Panc1 (cell line): ENCODE results near the gene HPCAL1. TPM values are rescaled to one million over a fixed set of nuclear protein-coding genes. Genes with fewer than 3 reads are reported as not detected.

Experiments used
- ATAC-seq: fragments of 200-7000 bp; cut with Tn5 transposase; 2 replicates; pipeline ENCODE4 v1.9.1; 2020; ENCODE audit warnings: mild to moderate bottlenecking, moderate library complexity
- BruUV-seq: library from RNA; stranded (reverse); fragments of 400-500 nt; replicated peaks from 2 replicates; lab custom pipeline; 2021; lab: Mats Ljungman, UMichigan
- CTCF ChIA-PET: fragments of 300-600 bp; sonication (Branson Sonifier 250); formaldehyde crosslinking; loops from one replicate; lab custom pipeline; 2022; ENCODE audit warnings: antibody characterized with exemption; lab: Charles Lee
- POLR2A ChIA-PET: fragments of 300-600 bp; sonication (Branson Sonifier 250); formaldehyde crosslinking; loops from one replicate; lab custom pipeline; 2022; ENCODE audit warnings: antibody characterized with exemption; lab: Charles Lee
- DNase-seq: peaks from one replicate; pipeline ENCODE4 v3.0.0-alpha.2; 2010; ENCODE audit warnings: low read depth, low spot score
- H3K27ac ChIP-seq: 2 replicates; pipeline ENCODE4 v1.5.1; 2011; ENCODE audit warnings: mild to moderate bottlenecking, low read length, inconsistent platforms
- H3K27me3 ChIP-seq: fragments of 200-500 bp; sonication (Bioruptor generic); 2 replicates; pipeline ENCODE4 v1.6.0; 2014; ENCODE audit warnings: low read length, inconsistent platforms; ENCODE audit not compliant: control insufficient read depth, insufficient read depth
- H3K36me3 ChIP-seq: fragments of 200-500 bp; sonication (Bioruptor generic); 2 replicates; pipeline ENCODE4 v1.5.1; 2014; ENCODE audit warnings: inconsistent platforms, mild to moderate bottlenecking, low read length, moderate library complexity; ENCODE audit not compliant: control insufficient read depth, insufficient read depth
- H3K4me1 ChIP-seq: 2 replicates; pipeline ENCODE4 v1.5.1; 2011; ENCODE audit warnings: inconsistent platforms, mild to moderate bottlenecking, low read length, moderate library complexity; ENCODE audit not compliant: control insufficient read depth, insufficient read depth
- H3K4me3 ChIP-seq, 2 experiments: 2 replicates each; pipeline ENCODE4 v1.5.1; 2011 to 2012; ENCODE audit warnings: low read depth in 2 of 2, low read length in 2 of 2, mild to moderate bottlenecking in 2 of 2, inconsistent platforms in 1 of 2, moderate library complexity in 1 of 2
- H3K9me3 ChIP-seq: fragments of 200-500 bp; sonication (Bioruptor generic); 2 replicates; pipeline ENCODE4 v1.5.1; 2014; ENCODE audit warnings: low read depth, mild to moderate bottlenecking, inconsistent platforms, low read length, moderate library complexity; ENCODE audit not compliant: control insufficient read depth, insufficient read depth
- POLR2AphosphoS5 ChIP-seq: IDR thresholded peaks from 2 replicates; pipeline ENCODE4 v1.6.1; 2012; ENCODE audit warnings: mild to moderate bottlenecking, low read depth, low read length, moderate library complexity
- SIN3A ChIP-seq: IDR thresholded peaks from 2 replicates; pipeline ENCODE4 v1.6.1; 2012; ENCODE audit warnings: low read depth, mild to moderate bottlenecking, low read length, moderate library complexity, borderline replicate concordance; ENCODE audit not compliant: insufficient read depth
- TCF7L2 ChIP-seq: IDR thresholded peaks from 2 replicates; pipeline ENCODE4 v1.6.1; 2011; ENCODE audit warnings: mild to moderate bottlenecking, low read depth, low read length, inconsistent platforms
- in situ Hi-C: cut with HindIII; loops from 2 replicates; pipeline ENCODE4 v1.10.0; 2016; ENCODE audit warnings: low sequenced_read_pairs, low pct_unique_long_range_greater_than_20kb
- intact Hi-C: fragments of 100-400 bp; cut with micrococcal nuclease; formaldehyde crosslinking; loops from one replicate; pipeline ENCODE4 v1.10.0; 2022; ENCODE audit not compliant: unreplicated experiment
- total RNA-seq: library from RNA; stranded (reverse); gene quantifications from one replicate; pipeline ENCODE4 v1.2.1, GENCODE V29; 2021; ENCODE audit not compliant: unreplicated experiment
- TF ChIP-seq, protein P1 (sequence below): fragments of 450-650 bp; IDR thresholded peaks from 2 replicates; pipeline ENCODE4 v1.5.1; 2017; ENCODE audit warnings: mild to moderate bottlenecking
- TF ChIP-seq, protein P2 (sequence below), 2 experiments: IDR thresholded peaks; 2 replicates each; pipeline ENCODE4 v1.6.1; 2011 to 2012; ENCODE audit warnings: low read depth in 2 of 2, control low read depth in 1 of 2, low read length in 1 of 2, mild to moderate bottlenecking in 1 of 2, moderate library complexity in 1 of 2; ENCODE audit not compliant: insufficient read depth in 1 of 2

Gene HPCAL1
- total RNA-seq, 1 experiment from 2014 or later = 234 TPM

DNA sequence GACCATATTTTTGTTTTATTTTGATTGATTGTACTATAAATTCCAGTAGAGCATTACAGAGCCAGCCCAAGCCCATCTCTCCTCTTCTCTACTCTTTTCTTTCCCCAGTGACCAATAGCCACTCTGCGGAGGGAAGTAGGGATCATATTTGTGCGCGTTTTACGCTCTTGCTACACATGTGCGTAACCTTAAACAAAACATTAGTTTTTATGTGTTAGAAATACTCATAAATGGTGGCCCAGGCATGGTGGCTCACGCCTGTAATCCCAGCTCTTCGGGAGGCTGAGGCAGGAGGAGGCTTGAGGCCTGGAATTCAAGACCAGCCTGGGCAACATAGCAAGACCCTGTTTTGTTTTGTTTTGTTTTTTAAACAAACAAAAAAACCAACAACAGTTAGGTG lies 31.3 kb downstream of the HPCAL1 start:
- CTCF ChIA-PET = no interaction called here

DNA sequence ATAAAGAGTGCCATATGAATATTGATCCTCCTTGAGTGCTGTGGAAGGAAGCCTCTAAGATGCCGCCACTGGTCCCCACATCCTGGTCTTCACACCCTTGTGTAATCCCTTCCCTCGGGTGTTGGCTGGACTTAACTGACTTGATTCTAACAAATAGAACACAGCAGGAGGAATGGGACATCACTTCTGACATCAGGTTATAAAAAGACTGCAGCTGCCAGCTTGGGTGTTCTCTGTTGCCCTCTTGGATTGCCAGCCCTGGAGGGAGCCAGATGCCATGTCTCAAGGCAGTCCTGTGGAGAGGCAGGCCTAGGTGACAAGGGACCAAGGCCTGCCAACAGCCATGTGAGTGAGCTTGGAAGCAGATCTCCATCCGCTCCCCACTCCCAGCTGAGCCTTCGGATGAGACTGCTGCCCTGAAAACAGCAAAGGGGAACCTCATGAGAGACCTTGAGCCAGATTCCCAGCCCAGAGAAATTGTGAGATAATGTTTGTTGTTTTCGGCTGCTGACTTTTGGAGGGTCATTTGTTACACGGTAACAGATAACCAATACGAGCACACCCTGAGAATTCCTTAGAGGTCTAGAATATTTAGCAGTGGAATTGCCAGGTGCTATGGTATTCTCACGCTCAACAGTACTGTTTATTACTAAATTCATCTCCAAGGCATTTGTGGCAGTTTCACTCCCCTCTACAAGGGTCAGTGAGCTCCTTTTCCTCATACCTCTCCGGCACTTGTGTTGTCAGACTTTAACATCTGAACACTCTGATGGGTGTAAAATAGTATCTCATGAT lies 32.5 kb downstream of the HPCAL1 start:
- ATAC-seq = no peak

More for the DNA sequence above, 31.3 kb downstream of the HPCAL1 start:
- TF ChIP-seq SIN3A = no peak
- TF ChIP-seq, protein P1, sequence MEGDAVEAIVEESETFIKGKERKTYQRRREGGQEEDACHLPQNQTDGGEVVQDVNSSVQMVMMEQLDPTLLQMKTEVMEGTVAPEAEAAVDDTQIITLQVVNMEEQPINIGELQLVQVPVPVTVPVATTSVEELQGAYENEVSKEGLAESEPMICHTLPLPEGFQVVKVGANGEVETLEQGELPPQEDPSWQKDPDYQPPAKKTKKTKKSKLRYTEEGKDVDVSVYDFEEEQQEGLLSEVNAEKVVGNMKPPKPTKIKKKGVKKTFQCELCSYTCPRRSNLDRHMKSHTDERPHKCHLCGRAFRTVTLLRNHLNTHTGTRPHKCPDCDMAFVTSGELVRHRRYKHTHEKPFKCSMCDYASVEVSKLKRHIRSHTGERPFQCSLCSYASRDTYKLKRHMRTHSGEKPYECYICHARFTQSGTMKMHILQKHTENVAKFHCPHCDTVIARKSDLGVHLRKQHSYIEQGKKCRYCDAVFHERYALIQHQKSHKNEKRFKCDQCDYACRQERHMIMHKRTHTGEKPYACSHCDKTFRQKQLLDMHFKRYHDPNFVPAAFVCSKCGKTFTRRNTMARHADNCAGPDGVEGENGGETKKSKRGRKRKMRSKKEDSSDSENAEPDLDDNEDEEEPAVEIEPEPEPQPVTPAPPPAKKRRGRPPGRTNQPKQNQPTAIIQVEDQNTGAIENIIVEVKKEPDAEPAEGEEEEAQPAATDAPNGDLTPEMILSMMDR = no peak
- TF ChIP-seq, protein P2, sequence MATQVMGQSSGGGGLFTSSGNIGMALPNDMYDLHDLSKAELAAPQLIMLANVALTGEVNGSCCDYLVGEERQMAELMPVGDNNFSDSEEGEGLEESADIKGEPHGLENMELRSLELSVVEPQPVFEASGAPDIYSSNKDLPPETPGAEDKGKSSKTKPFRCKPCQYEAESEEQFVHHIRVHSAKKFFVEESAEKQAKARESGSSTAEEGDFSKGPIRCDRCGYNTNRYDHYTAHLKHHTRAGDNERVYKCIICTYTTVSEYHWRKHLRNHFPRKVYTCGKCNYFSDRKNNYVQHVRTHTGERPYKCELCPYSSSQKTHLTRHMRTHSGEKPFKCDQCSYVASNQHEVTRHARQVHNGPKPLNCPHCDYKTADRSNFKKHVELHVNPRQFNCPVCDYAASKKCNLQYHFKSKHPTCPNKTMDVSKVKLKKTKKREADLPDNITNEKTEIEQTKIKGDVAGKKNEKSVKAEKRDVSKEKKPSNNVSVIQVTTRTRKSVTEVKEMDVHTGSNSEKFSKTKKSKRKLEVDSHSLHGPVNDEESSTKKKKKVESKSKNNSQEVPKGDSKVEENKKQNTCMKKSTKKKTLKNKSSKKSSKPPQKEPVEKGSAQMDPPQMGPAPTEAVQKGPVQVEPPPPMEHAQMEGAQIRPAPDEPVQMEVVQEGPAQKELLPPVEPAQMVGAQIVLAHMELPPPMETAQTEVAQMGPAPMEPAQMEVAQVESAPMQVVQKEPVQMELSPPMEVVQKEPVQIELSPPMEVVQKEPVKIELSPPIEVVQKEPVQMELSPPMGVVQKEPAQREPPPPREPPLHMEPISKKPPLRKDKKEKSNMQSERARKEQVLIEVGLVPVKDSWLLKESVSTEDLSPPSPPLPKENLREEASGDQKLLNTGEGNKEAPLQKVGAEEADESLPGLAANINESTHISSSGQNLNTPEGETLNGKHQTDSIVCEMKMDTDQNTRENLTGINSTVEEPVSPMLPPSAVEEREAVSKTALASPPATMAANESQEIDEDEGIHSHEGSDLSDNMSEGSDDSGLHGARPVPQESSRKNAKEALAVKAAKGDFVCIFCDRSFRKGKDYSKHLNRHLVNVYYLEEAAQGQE (IDR thresholded peaks at IDR 0.05; ENCODE audit: insufficient read depth in 1 of 2, low read depth in 2 of 2, low read length in 1 of 2) = no peak
- TF ChIP-seq POLR2AphosphoS5 = no peak
- TF ChIP-seq TCF7L2 = no peak
- H3K36me3 ChIP-seq = no peaks in the 10 kb centered on the region
- peaks cover 6% of the 10 kb centered on the region; the same call in 1 of the 2 replicates for H3K9me3 ChIP-seq
- no TSS peak for BruUV-seq
- H3K4me1 ChIP-seq = peaks cover 85% of the 10 kb centered on the region
- DNase-seq = no peak
- no peaks in the 10 kb centered on the region for H3K27me3 ChIP-seq
- no peak overlapping the region for H3K4me3 ChIP-seq
- no peak for ATAC-seq
- intact Hi-C loops (no loop called here), in situ Hi-C loops (no loop called here)
- H3K27ac ChIP-seq = peak overlapping the region; percentile 99
- POLR2A ChIA-PET = no interaction called here

More for the DNA sequence above, 32.5 kb downstream of the HPCAL1 start:
- DNase-seq = no peak
- intact Hi-C loops (no loop called here), in situ Hi-C loops (no loop called here)
- ChIA-PET CTCF (no interaction called here), POLR2A (no interaction called here)
- H3K36me3 ChIP-seq = no peaks in the 10 kb centered on the region
- no TSS peak for BruUV-seq
- TF ChIP-seq, protein P1 = no peak
- TF ChIP-seq TCF7L2 (no peak), SIN3A (no peak), POLR2AphosphoS5 (no peak)
- TF ChIP-seq, protein P2 (IDR thresholded peaks at IDR 0.05; ENCODE audit: insufficient read depth in 1 of 2, low read depth in 2 of 2, low read length in 1 of 2) = no peak
- peak overlapping the region; percentile 99 for H3K27ac ChIP-seq
- H3K4me1 ChIP-seq = peaks cover 80% of the 10 kb centered on the region
- H3K27me3 ChIP-seq = no peaks in the 10 kb centered on the region
- H3K9me3 ChIP-seq = peaks cover 6% of the 10 kb centered on the region; the same call in 1 of the 2 replicates
- no peak overlapping the region for H3K4me3 ChIP-seq
